Stimulated activated CD4-positive, alpha-beta T cell treated with anti-CD3 and anti-CD28 coated beads, Interleukin-12 subunit alpha, Interleukin-12 subunit beta, amount 100 ng/mL, for 24 hours (primary cell): ENCODE data around the gene POLR2C.

Source experiments
- DNase-seq, 2 experiments: peaks; one replicate each; pipeline ENCODE4 v3.0.0-alpha.2; 2020; ENCODE audit warnings: low read depth in 2 of 2

The POLR2C gene

GRCh38 chr16:57502048-57502775 lies 39.7 kb downstream of the POLR2C start:
- DNase-seq: no peak

- DNase-seq: no peak
Observed at GRCh38 chr16:57503366-57503765, 40.9 kb downstream of the POLR2C start.

- DNase-seq: no peak
Observed at GRCh38 chr16:57504001-57504400, 41.5 kb downstream of the POLR2C start.

- no peak for DNase-seq
Observed at GRCh38 chr16:57504491-57504890, 42.0 kb downstream of the POLR2C start.

- no peak for DNase-seq
Observed at GRCh38 chr16:57505169-57505568, 42.7 kb downstream of the POLR2C start.

GRCh38 chr16:57507136-57508034 lies 44.9 kb downstream of the POLR2C start:
- DNase-seq: no peak

GRCh38 chr16:57508035-57508425 lies 45.6 kb downstream of the POLR2C start:
- DNase-seq: no peak

- DNase-seq: no peak
Observed at GRCh38 chr16:57509231-57509923, 46.9 kb downstream of the POLR2C start.

GRCh38 chr16:57510016-57510871 lies 47.8 kb downstream of the POLR2C start:
- DNase-seq: no peak

GRCh38 chr16:57512296-57513001 lies 50.0 kb downstream of the POLR2C start:
- no peak for DNase-seq

GRCh38 chr16:57513371-57514102 lies 51.1 kb downstream of the POLR2C start:
- DNase-seq: no peak

GRCh38 chr16:57514371-57514770 lies 51.9 kb downstream of the POLR2C start:
- DNase-seq: no peak

GRCh38 chr16:57514791-57515600 lies 52.5 kb downstream of the POLR2C start:
- DNase-seq: no peak

- DNase-seq: no peak
Observed at GRCh38 chr16:57516176-57516725, 53.8 kb downstream of the POLR2C start.

- no peak for DNase-seq
Observed at GRCh38 chr16:57516773-57517172, 54.3 kb downstream of the POLR2C start.

GRCh38 chr16:57517397-57518367 lies 55.2 kb downstream of the POLR2C start:
- DNase-seq: no peak

GRCh38 chr16:57518520-57518919 lies 56.0 kb downstream of the POLR2C start:
- no peak for DNase-seq

- DNase-seq: no peak
Observed at GRCh38 chr16:57518922-57519321, 56.4 kb downstream of the POLR2C start.
